ENCODE measurements around the gene SLC35E3. TPM values are rescaled to one million over a fixed set of nuclear protein-coding genes. Genes with fewer than 3 reads are reported as not detected.

Gene SLC35E3
- total RNA-seq, 1 experiment from 2014 or later = 2.7 TPM

- DNase-seq (ENCODE audit: low spot score) = no peak
These were observed 25.4 kb downstream of the SLC35E3 start for GRCh38 chr12:68771223-68771925.

- DNase-seq (ENCODE audit: low spot score) = no peak
These were observed 26.7 kb downstream of the SLC35E3 start for GRCh38 chr12:68772714-68773113.

- no peak for DNase-seq (ENCODE audit: low spot score)
These were observed 27.6 kb downstream of the SLC35E3 start for GRCh38 chr12:68773582-68773981.

DNA sequence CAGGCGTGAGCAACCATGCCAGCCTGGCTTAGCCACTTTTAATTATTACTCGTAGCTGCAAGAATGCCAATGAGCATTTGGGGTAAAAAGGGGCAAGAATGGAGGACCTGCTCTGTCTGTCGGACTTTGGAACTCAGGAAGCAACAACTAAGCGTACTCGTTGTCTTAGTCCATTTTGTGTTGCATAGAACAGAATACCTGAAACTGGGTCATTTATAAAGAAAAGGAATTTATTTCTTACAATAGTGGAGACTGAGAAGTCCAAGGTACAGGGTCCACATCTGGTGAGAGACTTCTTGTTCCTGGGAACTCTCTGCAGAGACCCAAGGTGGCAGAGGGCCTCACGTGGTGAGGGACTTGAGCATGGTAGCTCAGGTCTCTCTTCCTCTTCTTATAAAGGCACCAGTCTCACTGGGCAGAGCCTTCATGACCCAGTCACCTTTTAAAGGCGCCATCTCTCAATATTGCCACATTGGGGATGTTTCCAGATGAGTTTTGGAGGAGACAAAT is 29.2 kb downstream of the SLC35E3 start:
- DNase-seq (ENCODE audit: low spot score) = no peak

- no peak for DNase-seq (ENCODE audit: low spot score)
These were observed 31.1 kb downstream of the SLC35E3 start for GRCh38 chr12:68776976-68777610.

- DNase-seq (ENCODE audit: low spot score) = no peak
These were observed 33.3 kb downstream of the SLC35E3 start for GRCh38 chr12:68779280-68779679.

DNA sequence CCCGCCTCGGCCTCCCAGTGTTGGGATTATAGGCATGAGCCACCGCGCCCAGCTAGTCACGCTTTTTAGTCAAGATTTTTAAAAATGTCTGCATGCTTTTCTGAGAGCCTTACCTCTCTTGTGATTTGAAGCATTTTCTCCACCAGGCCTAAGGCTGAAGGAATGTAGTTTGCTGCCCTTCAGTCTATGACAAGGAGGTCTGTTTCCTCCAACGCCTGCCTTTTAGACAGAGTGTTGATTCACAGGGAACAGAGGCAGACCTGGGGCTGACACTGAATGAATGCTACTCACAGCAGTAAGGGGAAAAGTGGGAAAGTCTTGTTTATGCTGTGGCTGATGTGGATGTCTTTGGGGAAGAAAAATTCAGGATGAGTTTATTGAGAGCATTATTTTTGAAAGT is 34.8 kb downstream of the SLC35E3 start:
- DNase-seq (ENCODE audit: low spot score) = no peak

DNA sequence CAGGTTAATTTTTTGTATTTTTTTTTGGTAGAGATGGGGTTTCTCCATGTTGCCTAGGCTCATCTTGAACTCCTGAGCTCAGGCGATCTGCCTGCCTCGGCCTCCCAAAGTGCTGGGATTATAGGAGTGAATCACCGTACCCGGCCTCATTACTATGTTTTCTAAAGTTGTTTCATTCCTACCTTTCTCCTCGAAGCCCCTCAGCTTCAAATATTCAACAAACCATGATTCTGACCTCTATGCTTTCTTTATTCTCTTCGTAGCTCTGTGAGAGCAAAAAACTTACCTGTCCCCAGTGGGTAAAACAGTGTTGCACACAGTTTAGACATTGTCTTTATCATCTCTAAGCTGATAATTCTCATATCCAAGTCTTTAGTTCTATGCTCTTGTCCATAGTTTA is 35.8 kb downstream of the SLC35E3 start:
- DNase-seq (ENCODE audit: low spot score) = no peak

- DNase-seq (ENCODE audit: low spot score) = no peak
These were observed 38.0 kb downstream of the SLC35E3 start for GRCh38 chr12:68784015-68784414.

DNA sequence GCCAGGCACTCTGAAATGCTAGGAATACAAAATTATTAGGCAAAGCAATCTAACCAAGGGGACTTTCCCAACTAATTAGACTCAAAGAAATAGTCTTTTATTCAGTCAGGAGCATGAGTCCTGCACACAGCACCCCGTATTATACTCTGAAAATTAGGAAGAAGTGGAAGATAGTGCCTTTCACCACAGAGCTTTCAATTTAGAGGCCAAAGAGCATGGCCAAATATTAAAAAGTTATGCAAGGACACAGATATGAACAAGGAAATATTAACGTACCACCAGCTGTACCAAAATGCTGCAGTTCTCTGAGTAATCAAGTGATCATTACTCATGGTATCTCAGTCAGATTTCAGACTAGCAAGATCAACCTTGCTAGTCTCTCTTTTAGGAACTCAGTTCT is 39.4 kb downstream of the SLC35E3 start:
- DNase-seq (ENCODE audit: low spot score) = no peak

DNA sequence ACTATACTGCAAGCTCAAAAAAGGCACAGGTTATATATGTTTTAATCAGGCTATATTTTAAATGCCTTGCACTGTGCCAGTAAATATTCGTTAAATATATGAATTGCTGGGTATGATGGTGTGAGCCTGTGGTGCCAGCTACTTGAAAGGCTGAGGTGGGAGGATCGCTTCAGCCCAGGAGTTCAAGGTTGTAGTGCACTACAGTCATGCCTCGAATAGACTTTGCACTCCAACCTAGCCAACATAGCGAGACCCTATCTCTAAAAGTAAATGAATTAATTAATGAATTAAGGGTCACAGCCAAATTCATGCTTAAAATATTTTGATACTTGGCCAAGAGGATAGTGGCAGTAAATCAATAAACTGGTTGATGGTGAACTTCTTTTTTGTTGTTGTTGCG is 39.8 kb downstream of the SLC35E3 start:
- DNase-seq (ENCODE audit: low spot score) = no peak

- peak; percentile 19 for DNase-seq (ENCODE audit: low spot score)
These were observed 41.0 kb downstream of the SLC35E3 start for GRCh38 chr12:68786929-68787328.

DNA sequence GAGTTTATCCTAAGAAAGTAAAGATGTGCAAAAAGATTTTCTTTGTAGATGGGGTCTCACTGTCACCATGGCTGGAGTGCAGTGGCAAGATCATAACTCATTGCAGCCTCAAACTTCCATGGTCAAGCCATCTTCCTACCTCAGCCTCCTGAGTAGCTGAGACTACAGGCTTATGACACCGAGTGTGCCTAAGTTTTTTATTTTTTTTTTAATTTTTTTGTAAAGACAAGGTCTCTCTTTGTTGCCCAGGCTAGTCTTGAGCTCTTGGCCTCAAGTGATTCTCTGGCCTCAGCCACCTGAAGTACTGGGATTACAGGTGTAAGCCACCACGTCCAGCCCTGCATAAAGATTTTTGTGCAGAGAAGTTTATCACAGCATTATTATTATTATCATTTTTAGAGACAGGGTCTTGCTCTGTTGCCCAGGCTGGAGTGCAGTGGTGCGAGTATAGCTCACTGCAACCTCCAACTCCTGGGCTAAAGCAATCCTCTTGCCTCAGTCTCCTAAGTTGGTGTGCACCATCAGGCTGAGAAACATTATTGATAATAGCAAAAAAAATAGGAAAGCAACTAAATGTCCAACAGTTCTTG is 42.7 kb downstream of the SLC35E3 start:
- no peak for DNase-seq (ENCODE audit: low spot score)

DNA sequence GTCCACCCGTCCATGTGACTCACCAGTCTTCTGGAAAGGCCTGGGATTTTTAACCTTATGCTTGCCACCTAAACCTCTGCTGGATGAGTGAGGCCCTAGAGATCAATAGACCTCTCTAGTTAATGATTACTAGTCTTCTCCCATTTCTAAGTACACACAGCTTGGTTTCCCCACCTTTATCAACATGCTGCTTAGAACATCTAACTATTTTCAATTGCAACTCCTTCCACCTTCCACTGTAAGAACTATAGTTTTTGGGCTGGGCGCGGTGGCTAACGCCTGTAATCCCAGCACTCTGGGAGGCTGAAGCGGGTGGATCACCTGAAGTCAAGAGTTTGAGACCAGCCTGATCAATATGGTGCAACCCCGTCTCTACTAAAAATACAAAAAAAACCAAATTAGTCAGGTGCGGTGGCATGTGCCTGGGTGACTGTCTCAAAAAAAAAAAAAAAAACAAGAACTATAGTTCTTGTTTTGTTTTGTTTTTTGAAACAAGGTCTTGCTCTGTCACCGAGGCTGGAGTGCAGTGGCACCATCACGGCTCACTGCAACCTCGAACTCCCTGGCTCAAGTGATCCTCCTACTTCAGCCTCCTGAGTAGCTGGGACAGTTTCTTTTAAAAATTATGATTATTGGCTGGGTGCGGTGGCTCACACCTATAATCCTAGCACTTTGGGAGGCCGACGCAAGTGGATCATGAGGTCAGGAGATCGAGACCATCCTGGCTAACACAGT is 43.3 kb downstream of the SLC35E3 start:
- no peak for DNase-seq (ENCODE audit: low spot score)

- no peak for DNase-seq (ENCODE audit: low spot score)
These were observed 44.3 kb downstream of the SLC35E3 start for GRCh38 chr12:68790081-68790951.

- no peak for DNase-seq (ENCODE audit: low spot score)
These were observed 44.9 kb downstream of the SLC35E3 start for GRCh38 chr12:68790952-68791234.

DNA sequence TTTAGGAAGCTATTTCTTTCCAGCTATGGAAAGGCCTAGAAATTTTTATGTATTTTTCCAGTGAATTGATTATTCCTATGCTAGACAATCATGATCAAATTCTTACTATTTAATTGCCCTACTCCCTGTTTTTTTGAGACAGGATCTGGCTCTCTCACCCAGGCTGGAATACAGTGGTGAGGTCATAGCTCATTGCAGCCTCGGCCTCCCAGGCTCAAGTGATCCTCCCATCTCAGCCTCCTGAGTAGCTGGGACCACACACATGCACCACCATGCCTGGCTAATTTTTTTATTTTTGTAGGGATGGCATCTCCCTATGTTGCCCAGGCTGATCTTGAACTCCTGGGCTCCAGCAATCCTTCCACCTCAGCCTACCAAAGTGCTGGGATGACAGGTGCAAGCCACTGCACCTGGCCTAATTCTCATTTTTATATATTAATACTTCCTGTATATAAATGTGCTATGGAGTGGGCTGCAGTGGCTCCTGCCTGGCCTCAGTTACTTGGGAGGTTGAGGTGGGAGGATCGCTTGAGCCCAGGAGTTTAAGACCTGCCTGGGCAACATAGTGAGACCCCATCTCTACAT is 46.0 kb downstream of the SLC35E3 start:
- no peak for DNase-seq (ENCODE audit: low spot score)

DNA sequence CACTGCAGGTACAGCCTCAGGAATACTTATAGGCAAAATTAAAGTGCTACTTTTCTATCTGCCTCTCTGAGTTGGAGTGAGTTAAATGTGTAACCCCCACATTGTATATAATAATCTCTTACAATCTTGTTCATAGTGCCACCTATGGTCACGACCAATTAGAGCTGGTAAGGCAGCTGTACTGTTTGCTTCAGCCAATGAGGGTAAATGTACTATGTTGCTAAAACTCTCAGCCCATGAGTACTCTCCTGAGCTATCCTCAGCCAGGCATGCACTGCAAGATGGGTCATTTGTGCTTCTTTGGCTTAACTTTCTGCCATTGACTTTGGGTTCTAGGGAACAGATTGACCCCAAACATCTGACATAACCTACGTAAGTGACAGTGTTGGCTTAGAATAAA is 47.0 kb downstream of the SLC35E3 start:
- DNase-seq (ENCODE audit: low spot score) = peak; percentile 57

- no peak for DNase-seq (ENCODE audit: low spot score)
These were observed 47.5 kb downstream of the SLC35E3 start for GRCh38 chr12:68793436-68793835.

DNA sequence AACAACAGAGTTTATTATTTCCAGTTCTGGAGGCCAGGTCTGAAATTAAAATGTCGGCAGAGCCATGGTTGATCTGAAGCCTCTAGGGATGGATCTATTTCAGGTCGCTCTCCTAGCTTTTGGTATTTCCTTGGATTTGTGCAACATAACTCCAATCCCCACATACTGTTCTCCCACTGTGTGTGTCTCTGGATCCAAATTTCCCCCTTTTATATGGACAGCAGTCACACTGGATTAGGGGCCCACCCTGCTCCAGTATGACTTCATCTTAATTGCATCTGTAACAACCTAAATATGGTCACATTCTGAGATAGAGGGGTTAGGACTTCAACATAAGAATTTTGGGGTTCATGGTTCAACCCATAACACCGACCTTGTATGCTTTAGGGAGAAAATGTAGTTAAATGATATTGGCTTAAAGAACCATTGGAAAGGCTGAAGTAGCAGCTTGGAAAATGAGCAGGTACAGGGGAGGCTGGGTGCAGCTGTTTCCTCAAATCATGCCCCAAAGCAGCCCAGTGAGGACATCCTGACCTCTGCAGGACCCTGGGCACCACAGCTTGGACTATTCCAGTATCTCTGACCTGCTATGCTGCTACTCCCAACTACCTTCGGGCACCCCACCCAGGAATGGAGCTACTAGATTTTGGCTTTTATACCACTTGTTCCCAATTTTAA is 48.1 kb downstream of the SLC35E3 start:
- no peak for DNase-seq (ENCODE audit: low spot score)

Data from A172 (cell line).